Mucosa of descending colon (tissue), 3 donors: ENCODE results near the gene MTUS2. TPM values are rescaled to one million over a fixed set of nuclear protein-coding genes. Genes with fewer than 3 reads are reported as not detected.
A peak's percentile ranks its signal among the peaks of the same experiment; 100 is the strongest.

Experiments
- ATAC-seq: fragments of 200-7000 bp; cut with Tn5 transposase; one replicate; pipeline ENCODE4 v1.9.1; 2020; ENCODE audit warnings: mild to moderate bottlenecking, moderate library complexity
- DNase-seq, 3 donors: peaks; one replicate each; pipeline ENCODE4 v3.0.0-alpha.2; 2020
- H3K36me3 ChIP-seq: fragments of 200-600 bp; one replicate; pipeline ENCODE4 v1.8.0; 2021; ENCODE audit warnings: low read depth, mild to moderate bottlenecking
- H3K4me1 ChIP-seq: fragments of 200-600 bp; one replicate; pipeline ENCODE4 v1.8.0; 2021; ENCODE audit warnings: low read depth, mild to moderate bottlenecking
- H3K4me3 ChIP-seq: fragments of 200-600 bp; one replicate; pipeline ENCODE4 v1.8.0; 2021; ENCODE audit warnings: mild to moderate bottlenecking
- H3K9me3 ChIP-seq: fragments of 200-600 bp; one replicate; pipeline ENCODE4 v1.8.0; 2021; ENCODE audit warnings: mild to moderate bottlenecking
- CTCF ChIP-seq: fragments of 200-600 bp; IDR thresholded peaks from one replicate; pipeline ENCODE4 v1.8.0; 2022; ENCODE audit warnings: antibody characterized with exemption, mild to moderate bottlenecking
- intact Hi-C, 2 donors: fragments of 100-400 bp; cut with DNase I in 1 of 2; cut with micrococcal nuclease in 1 of 2; formaldehyde crosslinking; loops; one replicate each; pipeline versions ENCODE4 v1.11.0 to v1.11.1; 2022; cut with DNase I, micrococcal nuclease
- total RNA-seq, 3 donors: library from RNA; stranded (reverse); fragmentation: NEBNext Ultra II Directional in 2 of 3; extraction: Animal tissue kit (Norgen Biotek cat#: 25700) in 2 of 3; gene quantifications; one replicate each; pipeline versions ENCODE4 v1.2.1 to v1.2.4, GENCODE V29; 2021 to 2023
- donor health status: DM: no; HTN: no; CAD: no; lungs with moderate emphysema.
- donor health status: DM: no; HTN: no; CAD: no.
- donor health status: DM: no; HTN: yes; CAD: no.

The MTUS2 gene
- total RNA-seq, 3 donors from 2014 or later, result 0.09 to 0.85 (median 0.60) TPM

GRCh38 chr13:29540334-29540733 lies 720.2 kb downstream of the MTUS2 start:
- no peak for DNase-seq
- Histone ChIP-seq H3K36me3 (no peaks in the 10 kb centered on the region), H3K9me3 (no peaks in the 10 kb centered on the region), H3K4me3 (no peak overlapping the region), H3K4me1 (peaks cover 9% of the 10 kb centered on the region)
- TF ChIP-seq CTCF, result no peak
- ATAC-seq, result no peak
- intact Hi-C loops, result no loop called here

GRCh38 chr13:29540799-29541198 lies 720.7 kb downstream of the MTUS2 start:
- H3K36me3 ChIP-seq, result no peaks in the 10 kb centered on the region
- H3K9me3 ChIP-seq, result no peaks in the 10 kb centered on the region
- no peak for ATAC-seq
- TF ChIP-seq CTCF, result no peak
- H3K4me3 ChIP-seq, result no peak overlapping the region
- intact Hi-C loops, result no loop called here
- H3K4me1 ChIP-seq, result peaks cover 9% of the 10 kb centered on the region
- DNase-seq, result no peak

- Histone ChIP-seq H3K9me3 (no peaks in the 10 kb centered on the region), H3K36me3 (no peaks in the 10 kb centered on the region), H3K4me3 (no peak overlapping the region), H3K4me1 (peaks cover 9% of the 10 kb centered on the region)
- no peak for ATAC-seq
- intact Hi-C loops, result no loop called here
- TF ChIP-seq CTCF, result no peak
- no peak for DNase-seq
Observed at GRCh38 chr13:29541400-29541799, 721.3 kb downstream of the MTUS2 start.

GRCh38 chr13:29542381-29542780 lies 722.2 kb downstream of the MTUS2 start:
- Histone ChIP-seq H3K36me3 (no peaks in the 10 kb centered on the region), H3K4me1 (peaks cover 9% of the 10 kb centered on the region), H3K4me3 (no peak overlapping the region), H3K9me3 (no peaks in the 10 kb centered on the region)
- intact Hi-C loops, result no loop called here
- ATAC-seq, result no peak
- TF ChIP-seq CTCF, result no peak
- DNase-seq, result no peak

- intact Hi-C loops, result no loop called here
- peak; percentile 52 for ATAC-seq
- H3K4me3 ChIP-seq, result no peak overlapping the region
- peaks cover under 1% of the 10 kb centered on the region for H3K4me1 ChIP-seq
- H3K9me3 ChIP-seq, result no peaks in the 10 kb centered on the region
- no peak for DNase-seq
- no peaks in the 10 kb centered on the region for H3K36me3 ChIP-seq
- no peak for TF ChIP-seq CTCF
Observed at GRCh38 chr13:29543230-29544215, 723.4 kb downstream of the MTUS2 start.
